GM12878 (cell line): ENCODE results near the gene ZFPM1. TPM values are rescaled to one million over a fixed set of nuclear protein-coding genes. Genes with fewer than 3 reads are reported as not detected.

Experiments
- EGR1 ChIP-seq, 2 experiments: IDR thresholded peaks; 1 replicate in 1 of 2; 2 replicates in 1 of 2; pipeline ENCODE4 v1.6.1; 2011 to 2012; ENCODE audit warnings: low read depth in 2 of 2, low read length in 2 of 2, borderline replicate concordance in 1 of 2, mild to moderate bottlenecking in 1 of 2, moderate library complexity in 1 of 2
- HDAC2 ChIP-seq: fragments of 200-600 bp; sonication (generic); IDR thresholded peaks from 2 replicates; pipeline ENCODE4 v1.6.1; 2017
- IKZF2 ChIP-seq, 2 experiments: fragments of 450-650 bp; IDR thresholded peaks; 2 replicates each; pipeline ENCODE4 v1.6.1; 2017; ENCODE audit warnings: mild to moderate bottlenecking in 2 of 2, moderate library complexity in 2 of 2
- KLF5 ChIP-seq: fragments of 450-650 bp; IDR thresholded peaks from 2 replicates; pipeline ENCODE4 v1.6.1; 2014; ENCODE audit warnings: mild to moderate bottlenecking; ENCODE audit not compliant: partially characterized antibody
- MEF2A ChIP-seq: IDR thresholded peaks from 2 replicates; pipeline ENCODE4 v1.6.1; 2011; ENCODE audit warnings: low read depth, mild to moderate bottlenecking, low read length, moderate library complexity; ENCODE audit not compliant: insufficient read depth
- polyA plus RNA-seq, 11 experiments: library from polyadenylated mRNA; depleted of rRNA in 4 of 11; unstranded in 6 of 11; stranded (reverse) in 5 of 11; fragments of >200 nt; fragmentation: Nextera tagmentation in 4 of 11; fragmentation: Illumina TruSeq in 1 of 11; extraction: Ambion mirVana in 4 of 11; extraction: Trizol in 1 of 11; gene quantifications; 1 replicate in 1 of 11; 2 replicates in 10 of 11; pipeline versions ENCODE4 v1.2.1 to v1.2.3, GENCODE V29; 2011 to 2016; ENCODE audit warnings: inconsistent platforms in 2 of 11, missing spikeins in 2 of 11, low read depth in 1 of 11
- total RNA-seq, 4 experiments: library from RNA; depleted of rRNA in 3 of 4; stranded (reverse); fragments of >200 nt in 3 of 4; fragmentation: Illumina TruSeq in 1 of 4; extraction: Trizol in 1 of 4; gene quantifications; 2 replicates each; pipeline versions ENCODE4 v1.2.1 to v1.2.3, GENCODE V29; 2013 to 2021
- TF ChIP-seq, protein P1 (sequence below): fragments of 450-650 bp; formaldehyde crosslinking; IDR thresholded peaks from 2 replicates; pipeline ENCODE4 v1.5.0; 2022; ENCODE audit warnings: mild to moderate bottlenecking, missing genetic modification characterization
- TF ChIP-seq, protein P2 (sequence below): IDR thresholded peaks from 2 replicates; pipeline ENCODE4 v1.6.1; 2012; ENCODE audit warnings: low read depth, low read length, improper control_type of control experiment
- TF ChIP-seq, protein P3 (sequence below): fragments of 450-650 bp; IDR thresholded peaks from 2 replicates; pipeline ENCODE4 v1.6.1; 2016; ENCODE audit warnings: mild to moderate bottlenecking
- TF ChIP-seq, protein P4 (sequence below): fragments of 450-650 bp; IDR thresholded peaks from 2 replicates; pipeline ENCODE4 v1.6.1; 2018; ENCODE audit warnings: borderline replicate concordance, mild to moderate bottlenecking; ENCODE audit not compliant: partially characterized antibody
- TF ChIP-seq, protein P5 (sequence below): IDR thresholded peaks from 2 replicates; pipeline ENCODE4 v1.6.1; 2012; ENCODE audit warnings: low read depth, low read length, improper control_type of control experiment

ZFPM1 gene
- total and polyA plus RNA-seq, 10 of the 15 experiments (the other 5 are each of a cell fraction or from before 2014, with no cell fraction given) = 0.02 to 5.1 (median 0.30) TPM

- TF ChIP-seq, protein P1, sequence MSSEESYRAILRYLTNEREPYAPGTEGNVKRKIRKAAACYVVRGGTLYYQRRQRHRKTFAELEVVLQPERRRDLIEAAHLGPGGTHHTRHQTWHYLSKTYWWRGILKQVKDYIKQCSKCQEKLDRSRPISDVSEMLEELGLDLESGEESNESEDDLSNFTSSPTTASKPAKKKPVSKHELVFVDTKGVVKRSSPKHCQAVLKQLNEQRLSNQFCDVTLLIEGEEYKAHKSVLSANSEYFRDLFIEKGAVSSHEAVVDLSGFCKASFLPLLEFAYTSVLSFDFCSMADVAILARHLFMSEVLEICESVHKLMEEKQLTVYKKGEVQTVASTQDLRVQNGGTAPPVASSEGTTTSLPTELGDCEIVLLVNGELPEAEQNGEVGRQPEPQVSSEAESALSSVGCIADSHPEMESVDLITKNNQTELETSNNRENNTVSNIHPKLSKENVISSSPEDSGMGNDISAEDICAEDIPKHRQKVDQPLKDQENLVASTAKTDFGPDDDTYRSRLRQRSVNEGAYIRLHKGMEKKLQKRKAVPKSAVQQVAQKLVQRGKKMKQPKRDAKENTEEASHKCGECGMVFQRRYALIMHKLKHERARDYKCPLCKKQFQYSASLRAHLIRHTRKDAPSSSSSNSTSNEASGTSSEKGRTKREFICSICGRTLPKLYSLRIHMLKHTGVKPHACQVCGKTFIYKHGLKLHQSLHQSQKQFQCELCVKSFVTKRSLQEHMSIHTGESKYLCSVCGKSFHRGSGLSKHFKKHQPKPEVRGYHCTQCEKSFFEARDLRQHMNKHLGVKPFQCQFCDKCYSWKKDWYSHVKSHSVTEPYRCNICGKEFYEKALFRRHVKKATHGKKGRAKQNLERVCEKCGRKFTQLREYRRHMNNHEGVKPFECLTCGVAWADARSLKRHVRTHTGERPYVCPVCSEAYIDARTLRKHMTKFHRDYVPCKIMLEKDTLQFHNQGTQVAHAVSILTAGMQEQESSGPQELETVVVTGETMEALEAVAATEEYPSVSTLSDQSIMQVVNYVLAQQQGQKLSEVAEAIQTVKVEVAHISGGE (CRISPR knock-in tag) = no peak
- TF ChIP-seq, protein P2, sequence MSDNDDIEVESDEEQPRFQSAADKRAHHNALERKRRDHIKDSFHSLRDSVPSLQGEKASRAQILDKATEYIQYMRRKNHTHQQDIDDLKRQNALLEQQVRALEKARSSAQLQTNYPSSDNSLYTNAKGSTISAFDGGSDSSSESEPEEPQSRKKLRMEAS = peak; percentile 97
- TF ChIP-seq, protein P3, sequence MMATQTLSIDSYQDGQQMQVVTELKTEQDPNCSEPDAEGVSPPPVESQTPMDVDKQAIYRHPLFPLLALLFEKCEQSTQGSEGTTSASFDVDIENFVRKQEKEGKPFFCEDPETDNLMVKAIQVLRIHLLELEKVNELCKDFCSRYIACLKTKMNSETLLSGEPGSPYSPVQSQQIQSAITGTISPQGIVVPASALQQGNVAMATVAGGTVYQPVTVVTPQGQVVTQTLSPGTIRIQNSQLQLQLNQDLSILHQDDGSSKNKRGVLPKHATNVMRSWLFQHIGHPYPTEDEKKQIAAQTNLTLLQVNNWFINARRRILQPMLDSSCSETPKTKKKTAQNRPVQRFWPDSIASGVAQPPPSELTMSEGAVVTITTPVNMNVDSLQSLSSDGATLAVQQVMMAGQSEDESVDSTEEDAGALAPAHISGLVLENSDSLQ = peak; percentile 38; the same call in 1 of the 2 replicates
- TF ChIP-seq, protein P4, sequence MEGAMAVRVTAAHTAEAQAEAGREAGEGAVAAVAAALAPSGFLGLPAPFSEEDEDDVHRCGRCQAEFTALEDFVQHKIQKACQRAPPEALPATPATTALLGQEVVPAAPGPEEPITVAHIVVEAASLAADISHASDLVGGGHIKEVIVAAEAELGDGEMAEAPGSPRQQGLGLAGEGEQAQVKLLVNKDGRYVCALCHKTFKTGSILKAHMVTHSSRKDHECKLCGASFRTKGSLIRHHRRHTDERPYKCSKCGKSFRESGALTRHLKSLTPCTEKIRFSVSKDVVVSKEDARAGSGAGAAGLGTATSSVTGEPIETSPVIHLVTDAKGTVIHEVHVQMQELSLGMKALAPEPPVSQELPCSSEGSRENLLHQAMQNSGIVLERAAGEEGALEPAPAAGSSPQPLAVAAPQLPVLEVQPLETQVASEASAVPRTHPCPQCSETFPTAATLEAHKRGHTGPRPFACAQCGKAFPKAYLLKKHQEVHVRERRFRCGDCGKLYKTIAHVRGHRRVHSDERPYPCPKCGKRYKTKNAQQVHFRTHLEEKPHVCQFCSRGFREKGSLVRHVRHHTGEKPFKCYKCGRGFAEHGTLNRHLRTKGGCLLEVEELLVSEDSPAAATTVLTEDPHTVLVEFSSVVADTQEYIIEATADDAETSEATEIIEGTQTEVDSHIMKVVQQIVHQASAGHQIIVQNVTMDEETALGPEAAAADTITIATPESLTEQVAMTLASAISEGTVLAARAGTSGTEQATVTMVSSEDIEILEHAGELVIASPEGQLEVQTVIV = no peak
- no peak for TF ChIP-seq HDAC2
- TF ChIP-seq IKZF2 (IDR thresholded peaks at IDR 0.05) = no peak
- peak in 1 of 2 experiments; percentile 80; a peak in 2 of 3 replicates for TF ChIP-seq EGR1 (IDR thresholded peaks at IDR 0.05; ENCODE audit: borderline replicate concordance in 1 of 2, low read depth in 2 of 2, low read length in 2 of 2)
- TF ChIP-seq, protein P5, sequence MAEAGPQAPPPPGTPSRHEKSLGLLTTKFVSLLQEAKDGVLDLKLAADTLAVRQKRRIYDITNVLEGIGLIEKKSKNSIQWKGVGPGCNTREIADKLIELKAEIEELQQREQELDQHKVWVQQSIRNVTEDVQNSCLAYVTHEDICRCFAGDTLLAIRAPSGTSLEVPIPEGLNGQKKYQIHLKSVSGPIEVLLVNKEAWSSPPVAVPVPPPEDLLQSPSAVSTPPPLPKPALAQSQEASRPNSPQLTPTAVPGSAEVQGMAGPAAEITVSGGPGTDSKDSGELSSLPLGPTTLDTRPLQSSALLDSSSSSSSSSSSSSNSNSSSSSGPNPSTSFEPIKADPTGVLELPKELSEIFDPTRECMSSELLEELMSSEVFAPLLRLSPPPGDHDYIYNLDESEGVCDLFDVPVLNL = no peak
- no peak for TF ChIP-seq MEF2A
- TF ChIP-seq KLF5 = peak; percentile 78
- TF ChIP-seq, all 136 proteins: peak for 21
These were observed 431 bp upstream of the ZFPM1 start (continued) for GRCh38 chr16:88452482-88453216.
